Chondrocyte (in vitro differentiated cells): Measurements from ENCODE around the gene SENP1. TPM values are rescaled to one million over a fixed set of nuclear protein-coding genes. Genes with fewer than 3 reads are reported as not detected.

Experiments
- DNase-seq: peaks from one replicate; pipeline ENCODE4 v3.0.0; 2021; ENCODE audit warnings: mixed read lengths, low spot score
- H3K27ac Mint-ChIP-seq: one replicate; pipeline ENCODE4 v1.8.0; 2021; ENCODE audit warnings: mild to moderate bottlenecking, moderate library complexity, mixed read lengths; ENCODE audit not compliant: unreplicated experiment
- H3K27me3 Mint-ChIP-seq: 2 replicates; pipeline ENCODE4 v1.8.0; 2021; ENCODE audit warnings: low read depth, mixed read lengths
- H3K36me3 Mint-ChIP-seq: 2 replicates; pipeline ENCODE4 v1.8.0; 2021; ENCODE audit warnings: low read depth, mixed read lengths
- H3K4me1 Mint-ChIP-seq: 2 replicates; pipeline ENCODE4 v1.8.0; 2021; ENCODE audit warnings: low read depth, mild to moderate bottlenecking, mixed read lengths
- H3K4me3 Mint-ChIP-seq: one replicate; pipeline ENCODE4 v1.8.0; 2021; ENCODE audit warnings: mild to moderate bottlenecking, moderate library complexity, mixed read lengths; ENCODE audit not compliant: unreplicated experiment
- H3K9me3 Mint-ChIP-seq: 2 replicates; pipeline ENCODE4 v1.8.0; 2021; ENCODE audit warnings: low read depth, mixed read lengths
- total RNA-seq: library from RNA; stranded (reverse); gene quantifications from 3 replicates; pipeline ENCODE4 v1.2.1, GENCODE V29; 2021
- TF ChIP-seq, protein P1 (sequence below): fragments of 200-600 bp; sonication (generic); IDR thresholded peaks from 2 replicates; pipeline ENCODE4 v1.5.0; 2021; ENCODE audit warnings: antibody characterized with exemption, mild to moderate bottlenecking, moderate library complexity

Gene SENP1
- total RNA-seq, 1 donor from 2014 or later, result 19.7 TPM

- Mint-ChIP-seq H3K4me3 (no peak overlapping the region), H3K27ac (no peak overlapping the region), H3K36me3 (no peaks in the 10 kb centered on the region), H3K9me3 (no peaks in the 10 kb centered on the region), H3K4me1 (no peaks in the 10 kb centered on the region), H3K27me3 (peaks cover 33% of the 10 kb centered on the region)
- TF ChIP-seq, protein P1, sequence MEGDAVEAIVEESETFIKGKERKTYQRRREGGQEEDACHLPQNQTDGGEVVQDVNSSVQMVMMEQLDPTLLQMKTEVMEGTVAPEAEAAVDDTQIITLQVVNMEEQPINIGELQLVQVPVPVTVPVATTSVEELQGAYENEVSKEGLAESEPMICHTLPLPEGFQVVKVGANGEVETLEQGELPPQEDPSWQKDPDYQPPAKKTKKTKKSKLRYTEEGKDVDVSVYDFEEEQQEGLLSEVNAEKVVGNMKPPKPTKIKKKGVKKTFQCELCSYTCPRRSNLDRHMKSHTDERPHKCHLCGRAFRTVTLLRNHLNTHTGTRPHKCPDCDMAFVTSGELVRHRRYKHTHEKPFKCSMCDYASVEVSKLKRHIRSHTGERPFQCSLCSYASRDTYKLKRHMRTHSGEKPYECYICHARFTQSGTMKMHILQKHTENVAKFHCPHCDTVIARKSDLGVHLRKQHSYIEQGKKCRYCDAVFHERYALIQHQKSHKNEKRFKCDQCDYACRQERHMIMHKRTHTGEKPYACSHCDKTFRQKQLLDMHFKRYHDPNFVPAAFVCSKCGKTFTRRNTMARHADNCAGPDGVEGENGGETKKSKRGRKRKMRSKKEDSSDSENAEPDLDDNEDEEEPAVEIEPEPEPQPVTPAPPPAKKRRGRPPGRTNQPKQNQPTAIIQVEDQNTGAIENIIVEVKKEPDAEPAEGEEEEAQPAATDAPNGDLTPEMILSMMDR, result no peak
- DNase-seq, result no peak
Observed at GRCh38 chr12:48019639-48020265, 86.1 kb downstream of the SENP1 start.

GRCh38 chr12:48018618-48018995, 87.3 kb downstream of the SENP1 start:
- no peak for DNase-seq
- no peaks in the 10 kb centered on the region for H3K4me1 Mint-ChIP-seq
- H3K36me3 Mint-ChIP-seq, result no peaks in the 10 kb centered on the region
- TF ChIP-seq, protein P1, result no peak
- no peaks in the 10 kb centered on the region for H3K9me3 Mint-ChIP-seq
- H3K27ac Mint-ChIP-seq, result no peak overlapping the region
- no peak overlapping the region for H3K4me3 Mint-ChIP-seq
- peaks cover 33% of the 10 kb centered on the region for H3K27me3 Mint-ChIP-seq

- DNase-seq, result no peak
- Mint-ChIP-seq H3K27me3 (peaks cover 27% of the 10 kb centered on the region), H3K27ac (no peak overlapping the region), H3K4me1 (no peaks in the 10 kb centered on the region), H3K4me3 (no peak overlapping the region), H3K36me3 (no peaks in the 10 kb centered on the region), H3K9me3 (no peaks in the 10 kb centered on the region)
- TF ChIP-seq, protein P1, result no peak
Observed at GRCh38 chr12:48017921-48018617, 87.8 kb downstream of the SENP1 start.

DNA sequence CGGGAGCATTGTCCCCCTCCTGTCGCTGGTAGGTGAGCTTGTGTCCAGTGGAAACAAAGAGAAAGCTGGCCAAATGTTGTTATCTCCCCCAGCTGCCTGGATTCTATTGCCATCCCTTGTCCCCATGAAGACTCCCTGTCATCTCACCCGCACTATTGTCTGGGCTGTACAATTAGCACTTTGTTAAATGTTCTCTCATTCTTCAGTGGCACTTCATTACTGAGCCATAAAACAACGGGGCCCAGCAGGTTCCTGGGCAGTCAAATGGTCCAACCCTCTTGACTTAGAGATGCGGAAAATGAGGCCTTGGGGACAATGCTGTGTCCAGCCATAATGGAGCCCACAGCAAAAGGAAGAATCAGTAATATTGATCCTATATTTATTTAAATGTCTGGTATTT, 88.4 kb downstream of the SENP1 start:
- no peaks in the 10 kb centered on the region for H3K4me1 Mint-ChIP-seq
- DNase-seq, result no peak
- no peak overlapping the region for H3K4me3 Mint-ChIP-seq
- TF ChIP-seq, protein P1, result no peak
- H3K9me3 Mint-ChIP-seq, result no peaks in the 10 kb centered on the region
- H3K36me3 Mint-ChIP-seq, result no peaks in the 10 kb centered on the region
- peaks cover 24% of the 10 kb centered on the region for H3K27me3 Mint-ChIP-seq
- H3K27ac Mint-ChIP-seq, result no peak overlapping the region

DNA sequence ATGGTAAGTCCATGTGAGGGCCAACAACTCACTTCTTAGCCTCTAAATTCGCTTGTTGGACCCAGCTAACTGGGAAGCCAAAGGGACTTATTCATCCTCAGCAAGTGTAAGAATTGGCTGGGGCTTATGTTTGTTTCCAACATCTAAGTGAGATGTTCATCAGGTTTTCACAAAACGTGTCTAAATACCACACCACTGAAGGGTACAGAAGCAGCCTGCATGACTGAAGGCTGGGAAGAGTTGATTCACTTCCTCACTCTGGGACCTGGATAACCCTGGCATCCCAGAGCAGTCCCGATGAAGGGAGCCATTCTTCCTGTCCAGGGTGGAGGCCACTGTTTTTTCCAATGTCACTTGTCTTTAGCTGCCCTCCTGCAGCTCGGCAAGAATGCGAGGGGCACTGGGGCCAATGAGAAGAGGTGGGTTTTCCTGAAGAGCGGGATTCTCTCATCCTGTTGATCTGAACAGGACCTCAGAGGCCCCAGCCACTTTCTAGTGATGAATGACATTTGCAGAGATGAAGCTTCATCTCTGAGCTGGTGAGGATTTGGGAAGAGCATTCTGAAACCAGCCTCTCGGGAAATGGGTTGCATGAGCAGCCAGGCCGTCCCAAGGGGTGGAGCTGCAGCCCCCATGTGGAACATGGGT, 89.4 kb downstream of the SENP1 start:
- Mint-ChIP-seq H3K4me3 (no peak overlapping the region), H3K4me1 (no peaks in the 10 kb centered on the region), H3K27me3 (peaks cover 18% of the 10 kb centered on the region), H3K9me3 (no peaks in the 10 kb centered on the region), H3K27ac (no peak overlapping the region), H3K36me3 (no peaks in the 10 kb centered on the region)
- TF ChIP-seq, protein P1, result no peak
- no peak for DNase-seq
